CD4-positive, alpha-beta T cell (primary cell): Measurements from ENCODE around the gene CSPG4. TPM values are rescaled to one million over a fixed set of nuclear protein-coding genes. Genes with fewer than 3 reads are reported as not detected.
A peak's percentile ranks its signal among the peaks of the same experiment; 100 is the strongest.
"Not testable (repeated sequence)": the region's sequence is repeated elsewhere in the genome, so short reads cannot be mapped to it uniquely, and the experiment has no call there.

ENCODE experiments used
- ATAC-seq: fragments of 200-7000 bp; cut with Tn5 transposase; one replicate; pipeline ENCODE4 v1.10.0; 2022; ENCODE audit warnings: mild to moderate bottlenecking; ENCODE audit not compliant: poor library complexity
- CTCF ChIA-PET: fragments of 350-600 bp; sonication (Branson Sonifier 250); formaldehyde crosslinking; loops from one replicate; lab custom pipeline; 2021; ENCODE audit warnings: antibody characterized with exemption, inconsistent platforms; lab: Charles Lee
- POLR2A ChIA-PET: fragments of 350-600 bp; sonication (Branson Sonifier 250); formaldehyde crosslinking; loops from one replicate; lab custom pipeline; 2021; ENCODE audit warnings: antibody characterized with exemption, inconsistent platforms; lab: Charles Lee
- DNase-seq, 14 experiments: peaks; one replicate each; pipeline ENCODE4 v3.0.0-alpha.2; 2013 to 2020; ENCODE audit warnings: mixed read lengths in 2 of 14
- H3K27ac ChIP-seq, 2 donors: one replicate each; pipeline versions ENCODE4 v1.5.1 to v1.7.0; 2013; ENCODE audit warnings: low read length in 2 of 2, low read depth in 1 of 2, mild to moderate bottlenecking in 1 of 2
- H3K27me3 ChIP-seq, 2 experiments: 1 replicate in 1 of 2; 2 replicates in 1 of 2; pipeline versions ENCODE4 v1.6.1 to v1.7.0; 2013; ENCODE audit warnings: low read length in 2 of 2, control low read depth in 1 of 2, mild to moderate bottlenecking in 1 of 2, moderate library complexity in 1 of 2; ENCODE audit not compliant: insufficient read depth in 2 of 2, control insufficient read depth in 1 of 2
- H3K36me3 ChIP-seq: one replicate; pipeline ENCODE4 v1.6.1; 2013; ENCODE audit warnings: low read length, control low read depth; ENCODE audit not compliant: insufficient read depth
- H3K4me1 ChIP-seq: one replicate; pipeline ENCODE4 v1.6.1; 2013; ENCODE audit warnings: low read length, control low read depth; ENCODE audit not compliant: insufficient read depth
- H3K4me3 ChIP-seq: one replicate; pipeline ENCODE4 v1.5.1; 2013; ENCODE audit warnings: mild to moderate bottlenecking, low read length, moderate library complexity
- H3K9me3 ChIP-seq, 2 experiments: 1 replicate in 1 of 2; 2 replicates in 1 of 2; pipeline versions ENCODE4 v1.6.1 to v1.7.0; 2013; ENCODE audit warnings: low read length in 2 of 2, mild to moderate bottlenecking in 2 of 2, control low read depth in 1 of 2, moderate library complexity in 1 of 2; ENCODE audit not compliant: control insufficient read depth in 1 of 2, insufficient read depth in 1 of 2
- H3K27ac Mint-ChIP-seq: one replicate; pipeline ENCODE4 v1.8.0; 2020; ENCODE audit warnings: mixed read lengths
- H3K27me3 Mint-ChIP-seq: one replicate; pipeline ENCODE4 v1.8.0; 2021; ENCODE audit warnings: mixed read lengths
- H3K36me3 Mint-ChIP-seq: one replicate; pipeline ENCODE4 v1.8.0; 2021; ENCODE audit warnings: low read depth, mixed read lengths
- H3K4me1 Mint-ChIP-seq: one replicate; pipeline ENCODE4 v1.8.0; 2021; ENCODE audit warnings: low read depth, mixed read lengths
- H3K4me3 Mint-ChIP-seq: one replicate; pipeline ENCODE4 v1.8.0; 2020; ENCODE audit warnings: mild to moderate bottlenecking, mixed read lengths
- H3K9me3 Mint-ChIP-seq: one replicate; pipeline ENCODE4 v1.8.0; 2020; ENCODE audit warnings: mixed read lengths
- CTCF ChIP-seq: fragments of 200-600 bp; IDR thresholded peaks from one replicate; pipeline ENCODE4 v1.8.0; 2022; ENCODE audit warnings: antibody characterized with exemption, mild to moderate bottlenecking
- intact Hi-C, 2 experiments: fragments of 100-400 bp; cut with DNase I in 1 of 2; cut with micrococcal nuclease in 1 of 2; formaldehyde crosslinking; loops; one replicate each; pipeline versions ENCODE4 v1.15.1 to v1.9.0; 2023 to 2025; cut with DNase I, micrococcal nuclease
- total RNA-seq, 174 experiments: library from RNA in 2 of 174; stranded (reverse) in 2 of 174; gene quantifications; one replicate each; pipeline ENCODE4 v1.2.3 and lab custom pipeline; 2021 to 2026

CSPG4 gene
- total RNA-seq, 2 experiments from 2014 or later = not detected

DNA sequence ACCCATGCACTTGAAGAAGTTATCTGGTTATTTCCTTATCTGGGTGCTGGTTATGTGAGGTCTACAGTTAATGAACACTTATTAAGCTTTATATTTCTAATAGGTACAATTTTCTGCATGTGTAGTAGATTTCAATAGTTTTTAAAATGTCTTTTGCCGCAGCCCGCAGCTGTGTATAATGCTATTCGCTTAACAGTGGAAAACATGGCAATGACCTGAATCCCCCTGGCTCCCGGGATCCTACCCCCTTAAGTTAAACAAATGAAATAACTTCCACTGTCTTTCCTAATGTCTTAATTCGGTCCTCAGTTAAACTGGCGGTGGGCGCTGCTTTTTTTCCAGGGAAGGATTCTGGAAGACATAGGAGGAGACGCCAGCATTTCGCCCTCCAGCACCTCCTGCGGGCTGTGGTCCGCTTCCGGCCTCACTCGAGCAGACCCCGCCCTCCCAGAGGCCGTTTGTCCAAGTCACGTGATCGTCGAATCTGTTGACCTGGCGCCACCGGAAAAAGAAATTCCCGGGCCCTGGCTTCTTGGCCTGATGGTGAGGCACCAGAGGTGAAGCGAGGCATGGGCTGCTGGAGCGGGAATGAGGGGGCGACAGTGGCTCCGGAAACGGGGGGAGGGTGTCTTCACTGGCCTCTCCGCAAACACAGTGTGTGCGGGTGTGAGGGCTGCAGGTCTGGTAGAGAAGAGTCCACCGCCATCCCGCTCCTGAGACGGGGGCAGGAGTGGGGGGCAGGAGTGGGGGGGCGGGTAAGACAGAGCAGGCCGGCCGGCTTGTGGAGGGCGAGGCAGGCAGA is 45.6 kb upstream of the CSPG4 start:
- peak overlapping the region; percentile 83 for H3K4me3 ChIP-seq
- CTCF ChIA-PET = interaction anchor here (0.6 to 1.8 kb wide), 2 partner anchors 20 to 44 kb away, joined by 3 to 4 read pairs; no protein-coding TSS in a partner anchor

DNA sequence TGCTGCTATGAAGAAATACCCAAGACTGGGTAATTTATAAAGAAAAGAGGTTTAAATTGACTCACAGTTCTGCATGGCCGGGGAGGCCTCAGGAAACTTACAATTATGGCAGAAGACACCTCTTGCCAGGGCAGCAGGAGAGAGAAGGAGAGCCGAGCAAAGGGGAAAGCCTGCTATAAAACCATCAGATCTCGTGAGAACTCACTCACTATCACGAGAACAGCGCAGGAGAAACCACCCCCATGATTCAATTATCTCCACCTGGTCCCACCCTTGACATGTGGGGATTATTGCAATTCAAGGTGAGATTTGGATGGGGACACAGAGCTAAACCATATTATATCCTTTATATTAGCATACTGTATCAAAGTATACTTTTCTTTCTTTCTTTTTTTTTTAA is 42.2 kb upstream of the CSPG4 start:
- H3K27me3 Mint-ChIP-seq, H3K27ac ChIP-seq, POLR2A ChIA-PET, H3K36me3 Mint-ChIP-seq, H3K4me3 ChIP-seq, intact Hi-C loops, DNase-seq, H3K4me3 Mint-ChIP-seq, H3K27ac Mint-ChIP-seq, CTCF ChIA-PET, H3K36me3 ChIP-seq, H3K9me3 ChIP-seq, H3K27me3 ChIP-seq, H3K9me3 Mint-ChIP-seq, ATAC-seq: not testable (repeated sequence)
- peaks cover 20% of the 10 kb centered on the region for H3K4me1 Mint-ChIP-seq
- peaks cover 12% of the 10 kb centered on the region for H3K4me1 ChIP-seq

More for the DNA sequence above, 45.6 kb upstream of the CSPG4 start:
- Histone ChIP-seq H3K4me1 (peaks cover 12% of the 10 kb centered on the region), H3K9me3 (no peaks in the 10 kb centered on the region), H3K36me3 (no peaks in the 10 kb centered on the region), H3K27ac (peak overlapping the region; percentile 29 to 46), H3K27me3 (no peaks in the 10 kb centered on the region)
- TF ChIP-seq CTCF = no peak
- DNase-seq = peak in 13 of 14 experiments; percentile 17 to 81 (median 47)
- no peaks in the 10 kb centered on the region for H3K27me3 Mint-ChIP-seq
- H3K9me3 Mint-ChIP-seq = no peaks in the 10 kb centered on the region
- intact Hi-C loops = no loop called here
- H3K4me1 Mint-ChIP-seq = peaks cover 20% of the 10 kb centered on the region
- H3K4me3 Mint-ChIP-seq = peak overlapping the region; percentile 89
- peak overlapping the region; percentile 70 for H3K27ac Mint-ChIP-seq
- POLR2A ChIA-PET = interaction anchor here (0.7 to 1.8 kb wide), 2 partner anchors 20 to 1710 kb away, joined by 4 to 8 read pairs; no protein-coding TSS in a partner anchor
- no peaks in the 10 kb centered on the region for H3K36me3 Mint-ChIP-seq
- ATAC-seq = peak; percentile 52

DNA sequence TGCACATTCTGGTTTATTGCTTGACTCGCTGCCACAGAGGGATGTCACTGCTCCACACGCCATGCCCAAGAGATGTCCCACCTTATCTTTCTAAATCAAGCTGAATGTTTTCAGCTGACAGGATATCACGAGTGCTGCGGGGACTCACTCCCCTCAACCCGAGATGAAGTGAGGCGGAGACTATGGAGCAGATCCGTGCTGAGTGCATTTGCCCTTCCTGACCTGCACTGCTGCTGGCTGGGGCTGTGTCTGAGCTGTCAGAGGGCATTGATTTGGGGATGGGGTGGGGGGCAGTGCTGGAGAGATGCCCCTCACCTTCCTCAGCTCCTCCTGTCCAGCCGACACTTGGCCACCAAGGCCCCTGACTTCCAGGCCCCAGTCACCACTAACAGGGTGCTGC is 40.5 kb upstream of the CSPG4 start:
- H3K27ac Mint-ChIP-seq = no peak overlapping the region
- no peaks in the 10 kb centered on the region for H3K27me3 Mint-ChIP-seq
- H3K36me3 ChIP-seq = no peaks in the 10 kb centered on the region
- POLR2A ChIA-PET = no interaction called here
- no peaks in the 10 kb centered on the region for H3K27me3 ChIP-seq
- H3K9me3 Mint-ChIP-seq = no peaks in the 10 kb centered on the region
- intact Hi-C loops = no loop called here
- H3K4me1 ChIP-seq = peaks cover 9% of the 10 kb centered on the region
- no peak for ATAC-seq
- H3K4me1 Mint-ChIP-seq = peaks cover 16% of the 10 kb centered on the region
- no peaks in the 10 kb centered on the region for H3K9me3 ChIP-seq
- H3K36me3 Mint-ChIP-seq = no peaks in the 10 kb centered on the region
- TF ChIP-seq CTCF = no peak
- H3K4me3 ChIP-seq = no peak overlapping the region
- no peak for DNase-seq
- H3K4me3 Mint-ChIP-seq = no peak overlapping the region
- CTCF ChIA-PET = no interaction called here
- H3K27ac ChIP-seq = no peak overlapping the region
